Fibroblast of pulmonary artery (primary cell): ENCODE measurements around the gene DAPL1.

Experiments
- DNase-seq: peaks from one replicate; pipeline ENCODE4 v3.0.0-alpha.2; 2010; ENCODE audit warnings: low read depth
- H3K4me3 ChIP-seq: replicated peaks from 2 replicates; pipeline ENCODE4 v1.5.1; 2011; ENCODE audit warnings: low read depth, mild to moderate bottlenecking, control low read depth, low read length, moderate library complexity
- CTCF ChIP-seq: IDR thresholded peaks from 2 replicates; pipeline ENCODE4 v1.5.1; 2011; ENCODE audit warnings: mild to moderate bottlenecking, control low read depth, low read length, inconsistent platforms; ENCODE audit errors: missing control alignments

The DAPL1 gene

GRCh38 chr2:158805255-158805654 is 10.1 kb downstream of the DAPL1 start:
- DNase-seq = no peak
- H3K4me3 ChIP-seq = no peak overlapping the region
- TF ChIP-seq CTCF = no peak

- TF ChIP-seq CTCF = no peak
- H3K4me3 ChIP-seq = no peak overlapping the region
- no peak for DNase-seq
These were observed 10.8 kb downstream of the DAPL1 start for GRCh38 chr2:158805936-158806335.

- TF ChIP-seq CTCF = no peak
- no peak for DNase-seq
- H3K4me3 ChIP-seq = no peak overlapping the region
These were observed 11.8 kb downstream of the DAPL1 start for GRCh38 chr2:158806941-158807340.

- DNase-seq = no peak
- TF ChIP-seq CTCF = no peak
- H3K4me3 ChIP-seq = no peak overlapping the region
These were observed 13.3 kb downstream of the DAPL1 start for GRCh38 chr2:158808426-158808825.

- no peak for DNase-seq
- TF ChIP-seq CTCF = no peak
- no peak overlapping the region for H3K4me3 ChIP-seq
These were observed 14.7 kb downstream of the DAPL1 start for GRCh38 chr2:158809816-158810215.

GRCh38 chr2:158810731-158811460 is 15.8 kb downstream of the DAPL1 start:
- no peak for TF ChIP-seq CTCF
- no peak overlapping the region for H3K4me3 ChIP-seq
- DNase-seq = no peak

GRCh38 chr2:158815166-158815565 is 20.0 kb downstream of the DAPL1 start:
- no peak for DNase-seq
- no peak overlapping the region for H3K4me3 ChIP-seq
- TF ChIP-seq CTCF = no peak
